ENCODE data around the gene GABBR2.
"Not testable (repeated sequence)": the region's sequence is repeated elsewhere in the genome, so short reads cannot be mapped to it uniquely, and the experiment has no call there.

Gene GABBR2

DNA sequence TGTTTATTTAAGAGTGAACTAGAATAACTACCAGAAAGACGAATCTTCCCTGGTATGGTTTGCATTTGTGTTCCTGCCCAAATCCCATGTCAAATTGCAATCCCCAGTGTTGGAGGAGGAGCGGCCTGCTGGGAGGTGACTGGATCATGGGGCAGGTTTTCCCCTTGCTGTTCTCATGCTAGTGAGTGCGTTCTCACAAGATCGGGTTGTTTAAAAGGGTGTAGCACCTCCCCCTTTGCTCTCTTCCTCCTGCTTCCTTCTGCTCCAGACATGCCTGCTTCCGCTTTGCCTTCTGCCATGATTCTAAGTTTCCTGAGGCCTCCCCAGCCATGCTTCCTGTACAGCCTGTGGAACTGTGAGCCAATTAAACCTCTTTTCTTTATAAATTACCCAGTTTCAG lies 242.9 kb downstream of the GABBR2 start:
- TF ChIP-seq, protein P1, sequence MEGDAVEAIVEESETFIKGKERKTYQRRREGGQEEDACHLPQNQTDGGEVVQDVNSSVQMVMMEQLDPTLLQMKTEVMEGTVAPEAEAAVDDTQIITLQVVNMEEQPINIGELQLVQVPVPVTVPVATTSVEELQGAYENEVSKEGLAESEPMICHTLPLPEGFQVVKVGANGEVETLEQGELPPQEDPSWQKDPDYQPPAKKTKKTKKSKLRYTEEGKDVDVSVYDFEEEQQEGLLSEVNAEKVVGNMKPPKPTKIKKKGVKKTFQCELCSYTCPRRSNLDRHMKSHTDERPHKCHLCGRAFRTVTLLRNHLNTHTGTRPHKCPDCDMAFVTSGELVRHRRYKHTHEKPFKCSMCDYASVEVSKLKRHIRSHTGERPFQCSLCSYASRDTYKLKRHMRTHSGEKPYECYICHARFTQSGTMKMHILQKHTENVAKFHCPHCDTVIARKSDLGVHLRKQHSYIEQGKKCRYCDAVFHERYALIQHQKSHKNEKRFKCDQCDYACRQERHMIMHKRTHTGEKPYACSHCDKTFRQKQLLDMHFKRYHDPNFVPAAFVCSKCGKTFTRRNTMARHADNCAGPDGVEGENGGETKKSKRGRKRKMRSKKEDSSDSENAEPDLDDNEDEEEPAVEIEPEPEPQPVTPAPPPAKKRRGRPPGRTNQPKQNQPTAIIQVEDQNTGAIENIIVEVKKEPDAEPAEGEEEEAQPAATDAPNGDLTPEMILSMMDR (IDR thresholded peaks at IDR 0.05; ENCODE audit: borderline replicate concordance, insufficient read depth, low read depth, low read length) = no peak
- no peak overlapping the region for H3K4me3 ChIP-seq (ENCODE audit: low read depth, low read length)

GRCh38 chr9:98464156-98464690 lies 244.5 kb downstream of the GABBR2 start:
- H3K4me3 ChIP-seq (ENCODE audit: low read depth, low read length) = not testable (repeated sequence)

DNA sequence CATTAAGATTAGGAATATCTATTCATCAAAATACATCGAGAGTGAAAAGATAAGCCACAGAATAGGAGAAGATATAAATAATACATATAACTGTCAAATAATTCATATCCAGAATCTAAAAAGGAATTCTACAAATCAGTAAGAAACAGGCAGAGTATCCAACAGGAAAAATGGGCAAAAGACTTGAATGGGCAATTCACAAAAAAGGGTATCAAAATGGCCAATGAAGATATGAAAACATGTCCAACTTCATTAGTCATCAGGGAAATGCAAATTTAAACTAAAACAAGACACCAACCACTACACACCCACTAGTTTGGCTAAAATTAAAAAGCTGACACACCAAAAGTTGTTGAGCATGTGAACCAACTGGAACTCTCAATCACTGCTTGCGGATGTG lies 246.4 kb downstream of the GABBR2 start:
- no peak overlapping the region for H3K4me3 ChIP-seq (ENCODE audit: low read depth, low read length)
- TF ChIP-seq, protein P1 (IDR thresholded peaks at IDR 0.05; ENCODE audit: borderline replicate concordance, insufficient read depth, low read depth, low read length) = no peak

DNA sequence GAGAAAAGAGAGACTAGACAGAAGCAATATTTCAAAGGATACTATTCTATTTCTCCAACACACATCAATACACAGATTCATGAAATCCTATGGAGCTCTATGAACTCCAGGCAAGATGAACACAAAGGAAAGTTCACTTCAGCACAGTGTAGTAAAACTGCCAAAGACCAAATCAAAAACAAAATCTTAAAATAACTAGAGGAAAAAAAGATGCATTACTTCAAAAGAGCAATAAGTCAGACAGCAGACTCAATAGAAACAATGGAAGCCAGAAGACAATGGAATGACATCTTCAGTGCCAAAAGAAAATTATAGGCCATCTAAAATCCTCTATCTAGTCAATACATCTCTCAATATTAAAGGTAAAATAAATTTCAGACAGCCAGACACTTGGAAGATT lies 248.0 kb downstream of the GABBR2 start:
- TF ChIP-seq, protein P1 (IDR thresholded peaks at IDR 0.05; ENCODE audit: borderline replicate concordance, insufficient read depth, low read depth, low read length) = no peak
- H3K4me3 ChIP-seq (ENCODE audit: low read depth, low read length) = no peak overlapping the region

DNA sequence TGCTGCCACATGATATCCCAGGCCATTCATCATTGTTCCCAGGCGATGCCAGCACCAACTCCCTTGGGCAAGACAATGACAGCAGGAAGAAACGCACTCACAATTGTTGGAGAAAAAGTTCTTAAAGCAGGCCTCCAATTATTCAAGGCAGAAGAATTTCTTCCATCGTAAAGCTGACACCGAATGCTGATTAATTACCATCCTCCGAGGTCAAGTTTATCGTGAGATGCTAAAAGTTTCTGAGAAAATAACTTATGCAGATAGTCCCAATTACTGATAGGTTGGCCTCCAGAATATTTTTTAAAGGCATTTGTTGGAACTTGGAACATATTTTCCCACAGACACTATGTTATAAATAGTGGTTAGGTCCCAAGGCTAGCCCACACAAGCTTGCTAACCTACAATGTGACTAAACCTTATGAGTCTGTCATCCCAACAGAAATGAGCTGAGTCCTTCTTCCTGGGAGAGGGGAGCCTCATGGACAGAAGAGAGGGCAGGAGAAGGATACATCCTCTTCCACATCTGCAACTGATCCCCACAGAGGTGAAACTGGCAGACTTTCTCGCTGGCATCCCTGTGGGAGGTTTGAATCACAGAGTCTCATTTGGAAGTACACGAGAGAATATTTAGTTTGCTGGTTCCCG lies 250.9 kb downstream of the GABBR2 start:
- H3K4me3 ChIP-seq (ENCODE audit: low read depth, low read length) = no peak overlapping the region

DNA sequence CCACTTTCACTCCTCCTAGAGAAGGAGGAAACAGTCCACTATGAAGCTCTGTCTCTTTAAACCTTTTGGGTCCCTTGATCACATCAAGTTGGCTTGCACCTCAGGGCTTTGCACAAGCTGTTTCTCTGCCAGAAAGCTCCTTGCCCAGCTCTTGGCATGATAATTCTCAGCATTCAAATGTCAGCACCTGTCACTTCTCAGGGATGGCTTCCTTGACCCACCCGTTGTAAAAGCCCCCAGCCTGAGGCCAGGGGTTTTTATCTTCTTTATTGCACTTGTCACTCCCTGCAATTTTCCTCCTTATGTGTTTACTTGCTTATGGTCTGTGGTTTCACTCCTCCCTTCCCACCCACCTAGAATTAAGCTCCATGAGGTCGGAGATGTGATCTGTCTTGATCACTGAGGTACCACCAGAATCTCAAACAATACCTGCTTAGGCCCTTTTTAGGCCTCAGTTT lies 252.6 kb downstream of the GABBR2 start:
- H3K4me3 ChIP-seq (ENCODE audit: low read depth, low read length) = no peak overlapping the region
- TF ChIP-seq, protein P1 (IDR thresholded peaks at IDR 0.05; ENCODE audit: borderline replicate concordance, insufficient read depth, low read depth, low read length) = no peak

More for the DNA sequence above, 250.9 kb downstream of the GABBR2 start:
- TF ChIP-seq, protein P1 (IDR thresholded peaks at IDR 0.05; ENCODE audit: borderline replicate concordance, insufficient read depth, low read depth, low read length) = no peak

GRCh38 chr9:98455256-98456155 lies 253.2 kb downstream of the GABBR2 start:
- H3K4me3 ChIP-seq (ENCODE audit: low read depth, low read length) = no peak overlapping the region
- TF ChIP-seq, protein P1 (IDR thresholded peaks at IDR 0.05; ENCODE audit: borderline replicate concordance, insufficient read depth, low read depth, low read length) = no peak

All from GM12875 (cell line).